ENCODE results near the gene VPS50.

The VPS50 gene

DNA sequence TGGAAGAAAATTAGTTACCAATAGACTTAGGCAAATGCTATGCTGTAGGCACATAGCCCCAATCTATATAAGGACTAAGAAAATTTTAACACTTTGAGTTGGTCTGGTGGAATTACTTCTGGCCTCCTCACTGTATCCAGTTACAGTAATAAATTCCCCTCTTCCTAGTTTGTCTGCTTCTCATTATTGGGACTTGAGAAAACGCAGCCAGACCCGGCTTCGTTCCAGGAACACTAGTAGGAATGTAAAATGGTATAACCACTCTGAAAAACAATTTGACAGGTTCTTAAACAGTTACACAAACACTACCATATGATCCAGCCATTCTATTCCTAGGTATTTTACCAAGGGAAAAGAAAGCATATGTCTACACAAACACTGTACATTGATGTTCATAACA is 150.2 kb downstream of the VPS50 start:
- TF ChIP-seq TAF1 (IDR thresholded peaks at IDR 0.05; ENCODE audit: borderline replicate concordance, insufficient read depth, low read length) (no peak), POLR2AphosphoS5 (IDR thresholded peaks at IDR 0.05; ENCODE audit: low read depth, low read length) (no peak), SIN3A (IDR thresholded peaks at IDR 0.05; ENCODE audit: borderline replicate concordance, insufficient read depth, low read length) (no peak), FOXP2 (optimal IDR thresholded peaks at IDR 0.05; ENCODE audit: borderline replicate concordance, extremely low read depth, extremely low read length, insufficient read depth) (no peak)
- TF ChIP-seq, protein P1, sequence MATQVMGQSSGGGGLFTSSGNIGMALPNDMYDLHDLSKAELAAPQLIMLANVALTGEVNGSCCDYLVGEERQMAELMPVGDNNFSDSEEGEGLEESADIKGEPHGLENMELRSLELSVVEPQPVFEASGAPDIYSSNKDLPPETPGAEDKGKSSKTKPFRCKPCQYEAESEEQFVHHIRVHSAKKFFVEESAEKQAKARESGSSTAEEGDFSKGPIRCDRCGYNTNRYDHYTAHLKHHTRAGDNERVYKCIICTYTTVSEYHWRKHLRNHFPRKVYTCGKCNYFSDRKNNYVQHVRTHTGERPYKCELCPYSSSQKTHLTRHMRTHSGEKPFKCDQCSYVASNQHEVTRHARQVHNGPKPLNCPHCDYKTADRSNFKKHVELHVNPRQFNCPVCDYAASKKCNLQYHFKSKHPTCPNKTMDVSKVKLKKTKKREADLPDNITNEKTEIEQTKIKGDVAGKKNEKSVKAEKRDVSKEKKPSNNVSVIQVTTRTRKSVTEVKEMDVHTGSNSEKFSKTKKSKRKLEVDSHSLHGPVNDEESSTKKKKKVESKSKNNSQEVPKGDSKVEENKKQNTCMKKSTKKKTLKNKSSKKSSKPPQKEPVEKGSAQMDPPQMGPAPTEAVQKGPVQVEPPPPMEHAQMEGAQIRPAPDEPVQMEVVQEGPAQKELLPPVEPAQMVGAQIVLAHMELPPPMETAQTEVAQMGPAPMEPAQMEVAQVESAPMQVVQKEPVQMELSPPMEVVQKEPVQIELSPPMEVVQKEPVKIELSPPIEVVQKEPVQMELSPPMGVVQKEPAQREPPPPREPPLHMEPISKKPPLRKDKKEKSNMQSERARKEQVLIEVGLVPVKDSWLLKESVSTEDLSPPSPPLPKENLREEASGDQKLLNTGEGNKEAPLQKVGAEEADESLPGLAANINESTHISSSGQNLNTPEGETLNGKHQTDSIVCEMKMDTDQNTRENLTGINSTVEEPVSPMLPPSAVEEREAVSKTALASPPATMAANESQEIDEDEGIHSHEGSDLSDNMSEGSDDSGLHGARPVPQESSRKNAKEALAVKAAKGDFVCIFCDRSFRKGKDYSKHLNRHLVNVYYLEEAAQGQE (IDR thresholded peaks at IDR 0.05; ENCODE audit: insufficient read depth in 1 of 2, low read depth in 2 of 2, low read length in 2 of 2), result no peak

DNA sequence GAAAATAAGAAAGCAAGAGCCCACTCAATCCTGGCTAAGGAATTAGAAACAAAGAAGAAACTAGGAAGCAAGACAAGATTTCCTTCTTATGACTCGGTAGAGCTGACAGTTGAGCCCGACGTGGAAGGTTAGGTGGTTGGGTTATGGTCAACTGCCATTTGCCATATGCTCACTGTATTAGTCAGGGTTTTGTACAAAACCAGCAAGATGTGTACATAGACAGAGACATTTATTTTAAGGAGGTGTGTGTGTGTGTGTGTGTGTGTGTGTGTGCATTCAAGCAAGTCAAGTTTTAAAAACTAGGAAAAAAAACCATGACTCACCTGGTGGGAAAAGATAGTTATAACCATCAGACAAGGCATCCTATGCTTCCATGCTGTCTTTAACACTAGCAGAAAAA is 158.5 kb downstream of the VPS50 start:
- TF ChIP-seq SIN3A (IDR thresholded peaks at IDR 0.05; ENCODE audit: borderline replicate concordance, insufficient read depth, low read length) (no peak), TAF1 (IDR thresholded peaks at IDR 0.05; ENCODE audit: borderline replicate concordance, insufficient read depth, low read length) (no peak), FOXP2 (optimal IDR thresholded peaks at IDR 0.05; ENCODE audit: borderline replicate concordance, extremely low read depth, extremely low read length, insufficient read depth) (no peak), POLR2AphosphoS5 (IDR thresholded peaks at IDR 0.05; ENCODE audit: low read depth, low read length) (no peak)
- TF ChIP-seq, protein P1 (IDR thresholded peaks at IDR 0.05; ENCODE audit: insufficient read depth in 1 of 2, low read depth in 2 of 2, low read length in 2 of 2), result no peak

- no peak for TF ChIP-seq SIN3A (IDR thresholded peaks at IDR 0.05; ENCODE audit: borderline replicate concordance, insufficient read depth, low read length)
- no peak for TF ChIP-seq POLR2AphosphoS5 (IDR thresholded peaks at IDR 0.05; ENCODE audit: low read depth, low read length)
Observed at GRCh38 chr7:93392984-93393383, 160.8 kb downstream of the VPS50 start.

DNA sequence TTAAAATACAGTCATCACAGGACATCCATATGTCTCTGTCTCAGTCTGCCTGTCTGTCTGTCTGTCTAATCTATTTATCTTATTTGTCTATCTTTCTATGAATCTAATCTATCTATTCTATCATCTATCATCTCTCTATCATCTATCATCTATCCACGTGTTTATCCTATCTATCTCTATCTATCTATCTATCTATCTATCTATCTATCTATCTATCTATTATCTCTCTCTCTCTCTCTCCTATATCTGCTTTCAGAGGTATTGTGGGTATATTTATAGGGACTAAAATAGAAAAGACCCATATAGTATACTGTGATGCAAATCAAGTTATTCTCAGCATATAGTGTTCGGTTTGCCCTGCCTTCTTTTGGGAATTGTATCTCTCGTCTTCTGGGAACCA is 167.5 kb downstream of the VPS50 start:
- TF ChIP-seq FOXP2 (optimal IDR thresholded peaks at IDR 0.05; ENCODE audit: borderline replicate concordance, extremely low read depth, extremely low read length, insufficient read depth) (no peak), SIN3A (IDR thresholded peaks at IDR 0.05; ENCODE audit: borderline replicate concordance, insufficient read depth, low read length) (no peak), TAF1 (IDR thresholded peaks at IDR 0.05; ENCODE audit: borderline replicate concordance, insufficient read depth, low read length) (no peak), POLR2AphosphoS5 (IDR thresholded peaks at IDR 0.05; ENCODE audit: low read depth, low read length) (no peak)
- TF ChIP-seq, protein P1 (IDR thresholded peaks at IDR 0.05; ENCODE audit: insufficient read depth in 1 of 2, low read depth in 2 of 2, low read length in 2 of 2), result no peak

DNA sequence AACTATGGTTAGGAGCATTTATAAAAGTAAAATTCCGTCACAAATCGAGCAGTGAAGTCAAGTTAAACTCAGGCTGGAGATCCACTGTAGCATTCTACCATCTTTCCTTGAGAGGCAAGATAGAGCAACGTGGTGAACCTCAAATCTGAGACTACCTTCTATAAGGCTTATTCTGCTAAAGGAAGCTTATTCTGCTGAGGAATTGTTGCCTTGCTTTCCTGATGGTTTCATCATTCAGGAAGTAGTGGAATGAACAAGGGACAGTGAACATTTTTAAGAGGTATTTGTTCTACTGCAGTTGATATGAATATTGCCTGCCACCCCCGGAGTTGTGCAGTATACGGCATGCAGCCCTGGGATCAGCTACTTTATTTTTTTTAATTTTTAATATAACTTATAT is 170.8 kb downstream of the VPS50 start:
- TF ChIP-seq TAF1 (IDR thresholded peaks at IDR 0.05; ENCODE audit: borderline replicate concordance, insufficient read depth, low read length) (no peak), POLR2AphosphoS5 (IDR thresholded peaks at IDR 0.05; ENCODE audit: low read depth, low read length) (no peak), FOXP2 (optimal IDR thresholded peaks at IDR 0.05; ENCODE audit: borderline replicate concordance, extremely low read depth, extremely low read length, insufficient read depth) (no peak), SIN3A (IDR thresholded peaks at IDR 0.05; ENCODE audit: borderline replicate concordance, insufficient read depth, low read length) (no peak)
- TF ChIP-seq, protein P1 (IDR thresholded peaks at IDR 0.05; ENCODE audit: insufficient read depth in 1 of 2, low read depth in 2 of 2, low read length in 2 of 2), result no peak
